ENCODE data around the gene STRIT1. TPM values are rescaled to one million over a fixed set of nuclear protein-coding genes. Genes with fewer than 3 reads are reported as not detected.
A peak's percentile ranks its signal among the peaks of the same experiment; 100 is the strongest.

Gene STRIT1
- total and polyA plus RNA-seq, 2 donors (not counting 1 experiment from before 2014, with no cell fraction given), result not detected

DNA sequence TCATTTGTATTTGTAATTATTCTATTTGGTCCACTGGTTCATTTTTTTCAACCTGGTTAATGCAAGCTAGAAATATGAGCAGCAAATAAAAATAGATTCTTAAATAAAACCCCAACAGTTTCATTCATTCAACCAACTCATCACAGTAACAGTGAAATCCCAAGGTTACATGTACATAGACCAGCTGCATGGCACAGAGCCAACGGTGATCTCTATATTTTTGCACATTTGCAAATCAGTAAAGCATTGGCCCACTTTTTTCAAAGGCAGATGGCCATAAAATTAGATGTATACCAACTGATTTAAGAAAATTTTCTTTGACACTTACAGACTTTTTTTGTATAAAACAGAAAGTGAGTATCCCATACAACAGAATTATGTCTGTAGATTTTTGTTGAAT lies 49.3 kb downstream of the STRIT1 start:
- no peaks in the 10 kb centered on the region for H3K79me2 ChIP-seq (ENCODE audit: control insufficient read depth, insufficient read depth, low read length)

DNA sequence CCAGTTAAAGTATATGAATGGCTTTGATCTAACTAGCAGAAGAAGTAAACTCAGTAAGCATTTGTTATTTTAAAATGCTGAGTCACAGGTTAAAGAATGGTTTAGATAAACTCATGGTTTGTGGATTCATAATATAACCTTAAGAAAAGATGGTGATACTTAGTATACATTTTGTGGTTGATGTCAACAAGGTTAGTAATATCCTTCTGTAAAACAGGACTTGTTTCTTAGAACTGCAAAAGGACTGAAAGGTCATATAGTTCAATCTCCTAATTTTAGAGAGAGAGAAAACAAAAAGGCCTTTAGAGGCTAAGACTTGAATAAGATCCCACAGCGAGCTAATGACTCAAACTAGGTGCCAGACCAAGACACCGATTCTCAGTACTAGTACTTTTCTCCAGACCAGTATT lies 50.0 kb downstream of the STRIT1 start:
- Histone ChIP-seq H3K27me3 (ENCODE audit: control insufficient read depth, insufficient read depth, low read length) (no peaks in the 10 kb centered on the region), H2AFZ (ENCODE audit: low read length) (no peak overlapping the region), H3K4me2 (ENCODE audit: extremely low read depth, insufficient read depth, low read length) (no peak overlapping the region), H3K79me2 (ENCODE audit: control insufficient read depth, insufficient read depth, low read length) (no peaks in the 10 kb centered on the region), H4K20me1 (ENCODE audit: control insufficient read depth, extremely low read depth, insufficient read depth, low read length) (no peaks in the 10 kb centered on the region), H3K4me3 (replicated peaks in 1 of 4; ENCODE audit: control extremely low read depth in 1 of 4, insufficient read depth in 1 of 4, low read depth in 3 of 4, low read length in 4 of 4) (no peak overlapping the region), H3K4me1 (ENCODE audit: control insufficient read depth, extremely low read depth, insufficient read depth, low read length) (peaks cover 3% of the 10 kb centered on the region), H3K9me3 (ENCODE audit: control insufficient read depth, insufficient read depth, low read depth, low read length) (no peaks in the 10 kb centered on the region), H3K27ac (ENCODE audit: insufficient read depth, low read length) (peak overlapping the region; percentile 13), H3K9ac (ENCODE audit: insufficient read depth, low read length) (no peak overlapping the region), H3K36me3 (ENCODE audit: control insufficient read depth, insufficient read depth, low read length) (no peaks in the 10 kb centered on the region)
- DNase-seq (ENCODE audit: low read depth in 2 of 2), result peak; percentile 35 to 77
- no peak for TF ChIP-seq EZH2 (IDR thresholded peaks at IDR 0.05; ENCODE audit: low read length, missing control alignments)

More for the DNA sequence above, 49.3 kb downstream of the STRIT1 start:
- Histone ChIP-seq H3K36me3 (ENCODE audit: control insufficient read depth, insufficient read depth, low read length) (no peaks in the 10 kb centered on the region), H2AFZ (ENCODE audit: low read length) (no peak overlapping the region), H3K9me3 (ENCODE audit: control insufficient read depth, insufficient read depth, low read depth, low read length) (no peaks in the 10 kb centered on the region), H3K27me3 (ENCODE audit: control insufficient read depth, insufficient read depth, low read length) (no peaks in the 10 kb centered on the region), H4K20me1 (ENCODE audit: control insufficient read depth, extremely low read depth, insufficient read depth, low read length) (no peaks in the 10 kb centered on the region), H3K4me3 (replicated peaks in 1 of 4; ENCODE audit: control extremely low read depth in 1 of 4, insufficient read depth in 1 of 4, low read depth in 3 of 4, low read length in 4 of 4) (no peak overlapping the region), H3K27ac (ENCODE audit: insufficient read depth, low read length) (no peak overlapping the region), H3K4me1 (ENCODE audit: control insufficient read depth, extremely low read depth, insufficient read depth, low read length) (peaks cover 3% of the 10 kb centered on the region), H3K4me2 (ENCODE audit: extremely low read depth, insufficient read depth, low read length) (no peak overlapping the region), H3K9ac (ENCODE audit: insufficient read depth, low read length) (no peak overlapping the region)
- no peak for TF ChIP-seq EZH2 (IDR thresholded peaks at IDR 0.05; ENCODE audit: low read length, missing control alignments)
- TF ChIP-seq, protein P1, sequence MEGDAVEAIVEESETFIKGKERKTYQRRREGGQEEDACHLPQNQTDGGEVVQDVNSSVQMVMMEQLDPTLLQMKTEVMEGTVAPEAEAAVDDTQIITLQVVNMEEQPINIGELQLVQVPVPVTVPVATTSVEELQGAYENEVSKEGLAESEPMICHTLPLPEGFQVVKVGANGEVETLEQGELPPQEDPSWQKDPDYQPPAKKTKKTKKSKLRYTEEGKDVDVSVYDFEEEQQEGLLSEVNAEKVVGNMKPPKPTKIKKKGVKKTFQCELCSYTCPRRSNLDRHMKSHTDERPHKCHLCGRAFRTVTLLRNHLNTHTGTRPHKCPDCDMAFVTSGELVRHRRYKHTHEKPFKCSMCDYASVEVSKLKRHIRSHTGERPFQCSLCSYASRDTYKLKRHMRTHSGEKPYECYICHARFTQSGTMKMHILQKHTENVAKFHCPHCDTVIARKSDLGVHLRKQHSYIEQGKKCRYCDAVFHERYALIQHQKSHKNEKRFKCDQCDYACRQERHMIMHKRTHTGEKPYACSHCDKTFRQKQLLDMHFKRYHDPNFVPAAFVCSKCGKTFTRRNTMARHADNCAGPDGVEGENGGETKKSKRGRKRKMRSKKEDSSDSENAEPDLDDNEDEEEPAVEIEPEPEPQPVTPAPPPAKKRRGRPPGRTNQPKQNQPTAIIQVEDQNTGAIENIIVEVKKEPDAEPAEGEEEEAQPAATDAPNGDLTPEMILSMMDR (conservative IDR thresholded peaks at IDR 0.05 in 1 of 2, IDR thresholded peaks at IDR 0.05 in 1 of 2; ENCODE audit: low read depth in 1 of 2, low read length in 2 of 2), result no peak
- DNase-seq (ENCODE audit: low read depth in 2 of 2), result peak; percentile 4 to 77

DNA sequence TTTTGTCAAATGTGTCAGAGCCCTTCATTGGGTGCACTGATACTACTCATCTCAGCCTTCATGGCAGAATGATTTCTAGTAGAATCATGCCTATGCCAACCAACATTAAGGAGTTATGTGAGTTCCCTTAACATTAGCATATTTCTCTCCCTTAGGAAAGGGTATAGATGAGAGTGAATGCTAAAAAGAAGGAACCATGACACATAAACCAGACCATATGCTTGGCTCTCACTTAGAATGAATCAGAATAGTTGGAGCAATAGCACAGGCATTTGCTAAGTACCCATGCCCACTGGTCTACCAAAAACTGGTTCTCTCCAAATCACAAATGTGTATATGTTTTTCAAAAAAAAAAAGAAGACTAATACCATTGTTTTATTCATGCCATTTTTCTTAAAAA lies 51.1 kb downstream of the STRIT1 start:
- TF ChIP-seq, protein P1 (conservative IDR thresholded peaks at IDR 0.05 in 1 of 2, IDR thresholded peaks at IDR 0.05 in 1 of 2; ENCODE audit: low read depth in 1 of 2, low read length in 2 of 2), result no peak
- no peak for TF ChIP-seq EZH2 (IDR thresholded peaks at IDR 0.05; ENCODE audit: low read length, missing control alignments)
- Histone ChIP-seq H4K20me1 (ENCODE audit: control insufficient read depth, extremely low read depth, insufficient read depth, low read length) (no peaks in the 10 kb centered on the region), H3K9ac (ENCODE audit: insufficient read depth, low read length) (no peak overlapping the region), H3K36me3 (ENCODE audit: control insufficient read depth, insufficient read depth, low read length) (no peaks in the 10 kb centered on the region), H3K4me1 (ENCODE audit: control insufficient read depth, extremely low read depth, insufficient read depth, low read length) (peaks cover 3% of the 10 kb centered on the region), H3K9me3 (ENCODE audit: control insufficient read depth, insufficient read depth, low read depth, low read length) (no peaks in the 10 kb centered on the region), H3K4me3 (replicated peaks in 1 of 4; ENCODE audit: control extremely low read depth in 1 of 4, insufficient read depth in 1 of 4, low read depth in 3 of 4, low read length in 4 of 4) (no peak overlapping the region), H3K27ac (ENCODE audit: insufficient read depth, low read length) (no peak overlapping the region), H2AFZ (ENCODE audit: low read length) (no peak overlapping the region), H3K79me2 (ENCODE audit: control insufficient read depth, insufficient read depth, low read length) (no peaks in the 10 kb centered on the region), H3K4me2 (ENCODE audit: extremely low read depth, insufficient read depth, low read length) (no peak overlapping the region), H3K27me3 (ENCODE audit: control insufficient read depth, insufficient read depth, low read length) (no peaks in the 10 kb centered on the region)
- DNase-seq (ENCODE audit: low read depth in 2 of 2), result peak; percentile 29 to 55

All from fibroblast of lung (primary cell).